ENCODE data around the gene CHCHD2.
"Not testable (repeated sequence)": the region's sequence is repeated elsewhere in the genome, so short reads cannot be mapped to it uniquely, and the experiment has no call there.

GRCh38 chr7:56080726-56081435, 25.4 kb downstream of the CHCHD2 start:
- not testable (repeated sequence) for TF ChIP-seq CTCF (IDR thresholded peaks at IDR 0.05); POLR2AphosphoS5 (IDR thresholded peaks at IDR 0.05); POLR2A (IDR thresholded peaks at IDR 0.05); EP300 (IDR thresholded peaks at IDR 0.05; ENCODE audit: low read depth)

All from transverse colon (tissue), 4 donors.